ENCODE data around the gene ACACA.
A peak's percentile ranks its signal among the peaks of the same experiment; 100 is the strongest.
"Not testable (repeated sequence)": the region's sequence is repeated elsewhere in the genome, so short reads cannot be mapped to it uniquely, and the experiment has no call there.

ACACA gene

DNA sequence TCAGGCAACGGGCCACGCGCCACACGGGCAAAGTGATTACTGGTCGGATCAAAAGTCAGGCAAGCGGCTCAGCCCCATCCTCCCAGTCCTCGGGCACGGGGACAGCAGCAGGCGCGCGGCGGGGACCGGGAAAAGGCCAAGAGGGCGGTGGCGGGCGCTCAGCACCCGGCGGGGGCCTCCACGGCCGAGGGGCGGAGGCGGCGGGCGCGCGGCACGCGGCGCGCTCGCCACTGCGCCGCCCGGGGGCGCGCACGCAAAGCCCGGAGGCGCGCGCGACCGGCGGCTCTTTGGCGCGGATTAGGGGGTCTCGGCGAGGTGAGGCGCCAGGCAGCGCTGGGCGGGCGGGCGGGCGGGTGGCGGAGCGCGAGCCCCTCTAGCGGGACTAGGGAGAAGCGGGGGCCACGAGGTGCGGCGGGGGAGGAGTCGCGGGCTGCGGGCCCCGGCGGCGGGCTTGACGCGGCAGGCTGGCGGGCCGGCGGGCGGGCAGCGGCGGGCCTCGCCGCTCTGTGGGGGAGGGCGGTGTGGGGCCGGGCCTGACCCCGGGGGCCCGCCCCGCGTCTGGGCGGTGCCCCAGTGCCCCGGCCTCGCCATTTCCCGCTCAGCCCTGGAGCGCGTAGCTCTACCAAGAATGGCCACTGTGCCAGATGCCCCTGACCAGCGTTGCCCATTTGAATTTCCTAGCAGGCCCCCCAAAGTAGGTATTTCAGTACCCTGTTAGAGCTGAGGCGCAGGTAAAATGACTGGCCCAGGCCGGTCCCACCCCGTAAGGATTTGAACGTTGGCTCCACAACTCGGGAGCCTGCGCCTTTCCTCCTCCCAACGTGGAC lies at the start of gene ACACA, which contains the start of gene TADA2A:
ACACA (minus strand) TSS at position 202 of the 827 bp plus-strand sequence. CDS start 537 bp downstream, outside the sequence.
TADA2A (plus strand) TSS at position 252 of the 827 bp plus-strand sequence. CDS start 4,480 bp downstream, outside the sequence.
- DNase-seq (ENCODE audit: low read depth in 4 of 4, low spot score in 1 of 4), result peak; percentile 38 to 75 (median 66)

DNA sequence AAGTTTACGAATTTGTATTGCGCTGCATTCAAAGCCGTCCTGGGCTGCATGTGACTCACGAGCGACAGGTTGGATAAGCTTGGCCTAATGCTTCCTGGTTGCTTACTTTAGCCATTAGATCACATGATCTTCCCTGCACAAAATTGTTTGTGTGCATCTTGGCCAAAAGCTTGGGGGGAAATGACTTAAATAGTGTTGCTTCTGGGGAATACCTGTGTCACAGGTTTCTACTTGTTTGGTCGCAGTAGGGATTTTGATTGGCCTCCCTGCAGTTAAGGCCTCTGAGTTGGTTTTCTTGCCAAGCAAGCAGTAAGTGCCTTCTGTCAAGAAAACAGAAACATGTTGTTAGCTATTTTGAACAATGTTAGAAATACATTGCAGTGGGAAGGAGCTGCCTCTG lies 43.5 kb upstream of the ACACA start:
- DNase-seq (ENCODE audit: low read depth in 4 of 4, low spot score in 1 of 4), result no peak

DNA sequence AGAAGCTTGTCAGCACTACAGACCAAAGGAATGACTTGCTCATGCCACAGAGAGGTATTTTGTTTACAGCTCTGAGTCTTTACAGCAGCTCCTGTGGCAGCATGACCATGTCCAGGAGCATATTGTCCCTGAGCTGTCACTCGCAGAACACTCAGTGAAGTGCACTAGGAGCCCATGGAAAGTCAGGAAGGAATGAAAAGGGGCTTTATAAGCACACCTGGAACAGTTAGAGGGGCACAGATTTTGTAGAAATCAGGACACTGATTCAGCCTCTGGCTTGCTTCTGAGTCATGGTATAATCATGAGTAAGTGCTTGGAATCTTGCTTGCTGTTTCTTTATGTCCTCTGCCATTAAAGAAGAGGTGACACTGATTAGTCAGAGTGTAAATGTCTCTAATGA lies 41.0 kb upstream of the ACACA start:
- no peak for DNase-seq (ENCODE audit: low read depth in 4 of 4, low spot score in 1 of 4)

DNA sequence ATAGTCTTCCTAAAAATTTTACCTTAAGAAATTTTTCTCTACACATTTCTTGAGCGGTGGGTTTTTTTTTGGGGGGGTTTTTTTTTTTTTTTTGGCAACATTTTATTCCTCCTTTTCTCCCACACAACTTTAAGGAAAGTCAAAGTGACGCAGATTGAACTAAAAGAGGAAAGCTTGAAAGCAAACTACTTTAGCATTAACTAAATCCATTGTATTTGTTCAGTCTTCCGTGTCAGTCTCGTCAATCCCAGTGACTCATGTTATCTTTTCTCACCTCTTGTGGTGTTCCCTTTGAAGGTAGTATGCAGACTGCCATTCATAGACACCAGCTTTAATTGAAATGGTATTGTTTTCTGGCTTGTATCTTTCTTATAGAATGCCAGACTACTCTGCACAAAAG lies 39.4 kb upstream of the ACACA start:
- DNase-seq (ENCODE audit: low read depth in 4 of 4, low spot score in 1 of 4), result no peak

DNA sequence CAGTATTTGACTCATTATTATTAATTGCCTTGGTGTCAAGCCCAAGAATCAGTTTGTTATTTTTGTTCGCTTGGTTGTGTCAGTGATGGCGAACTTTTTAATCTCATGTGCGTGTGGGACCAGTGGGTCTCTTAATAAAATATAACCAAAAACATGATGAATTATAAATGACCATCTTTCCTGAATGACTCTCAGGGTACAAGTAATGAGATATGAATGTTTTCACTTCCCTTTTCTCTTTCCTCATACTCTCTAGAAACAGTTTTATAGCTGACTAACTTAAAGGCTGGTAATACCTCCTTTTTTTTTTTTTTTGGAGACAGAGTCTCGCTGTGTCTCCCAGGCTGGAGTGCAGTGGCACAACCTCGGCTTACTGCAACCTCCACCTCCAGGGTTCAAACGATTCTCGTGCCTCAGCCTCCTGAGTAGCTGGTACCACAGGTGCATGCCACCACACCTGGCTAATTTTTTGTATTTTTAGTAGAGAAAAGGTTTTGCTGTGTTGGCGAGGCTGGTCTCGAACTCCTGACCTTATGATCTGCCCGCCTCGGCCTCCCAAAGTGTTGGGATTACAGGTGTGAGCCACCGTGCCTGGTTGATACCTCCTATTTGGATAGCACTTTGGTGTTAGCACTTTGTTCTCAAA lies 34.9 kb upstream of the ACACA start:
- DNase-seq (ENCODE audit: low read depth in 4 of 4, low spot score in 1 of 4), result not testable (repeated sequence)

- DNase-seq (ENCODE audit: low read depth in 4 of 4, low spot score in 1 of 4), result no peak
Measured at GRCh38 chr17:37440424-37440823, 33.8 kb upstream of the ACACA start.

GRCh38 chr17:37438141-37438540 lies 31.5 kb upstream of the ACACA start:
- DNase-seq (ENCODE audit: low read depth in 4 of 4, low spot score in 1 of 4), result no peak

DNA sequence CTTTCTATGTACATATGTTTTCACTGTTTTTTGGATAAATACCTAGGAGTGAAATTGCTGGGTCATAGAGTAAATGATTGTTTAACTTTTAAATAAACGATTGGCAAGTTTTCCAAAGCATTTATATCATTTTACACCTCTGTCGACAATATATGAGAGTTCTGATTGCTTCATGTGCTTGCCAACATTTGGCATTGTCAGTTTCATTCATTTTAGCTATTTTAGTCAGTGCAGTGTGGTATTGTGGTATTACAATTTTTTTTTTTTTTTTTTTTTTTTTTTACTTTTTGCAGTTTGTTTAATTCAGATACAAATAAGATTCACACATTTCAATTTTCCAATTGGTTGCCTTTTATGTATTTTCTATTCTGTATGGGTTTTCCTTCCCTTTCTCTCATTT lies 26.0 kb upstream of the ACACA start:
- no peak for DNase-seq (ENCODE audit: low read depth in 4 of 4, low spot score in 1 of 4)

- DNase-seq (ENCODE audit: low read depth in 4 of 4, low spot score in 1 of 4), result no peak
Measured at GRCh38 chr17:37430051-37430627, 23.5 kb upstream of the ACACA start.

GRCh38 chr17:37429453-37429852 lies 22.8 kb upstream of the ACACA start:
- no peak for DNase-seq (ENCODE audit: low read depth in 4 of 4, low spot score in 1 of 4)

GRCh38 chr17:37429039-37429438 lies 22.4 kb upstream of the ACACA start:
- DNase-seq (ENCODE audit: low read depth in 4 of 4, low spot score in 1 of 4), result no peak

DNA sequence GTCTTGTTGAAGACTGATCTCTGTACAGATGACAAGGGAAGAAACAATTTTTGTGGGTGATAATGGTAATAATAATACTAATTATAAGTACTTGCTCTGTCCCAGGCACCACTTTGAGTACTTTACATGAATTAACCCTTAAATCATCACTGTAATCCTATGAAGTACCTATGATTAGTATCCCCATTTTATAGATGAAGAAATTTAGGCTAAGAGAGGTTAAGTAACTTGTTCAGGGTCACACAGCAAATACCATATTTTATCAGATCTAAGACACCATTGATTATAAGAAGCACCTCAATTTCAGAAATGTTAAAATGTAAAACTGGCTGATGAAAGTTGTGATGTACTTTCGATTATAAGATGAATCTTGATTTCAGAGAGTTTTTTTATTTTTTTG lies 18.6 kb upstream of the ACACA start:
- no peak for DNase-seq (ENCODE audit: low read depth in 4 of 4, low spot score in 1 of 4)

- no peak for DNase-seq (ENCODE audit: low read depth in 4 of 4, low spot score in 1 of 4)
Measured at GRCh38 chr17:37422971-37423625, 16.5 kb upstream of the ACACA start.

GRCh38 chr17:37417852-37418251 lies 11.2 kb upstream of the ACACA start:
- DNase-seq (ENCODE audit: low read depth in 4 of 4, low spot score in 1 of 4), result no peak

DNA sequence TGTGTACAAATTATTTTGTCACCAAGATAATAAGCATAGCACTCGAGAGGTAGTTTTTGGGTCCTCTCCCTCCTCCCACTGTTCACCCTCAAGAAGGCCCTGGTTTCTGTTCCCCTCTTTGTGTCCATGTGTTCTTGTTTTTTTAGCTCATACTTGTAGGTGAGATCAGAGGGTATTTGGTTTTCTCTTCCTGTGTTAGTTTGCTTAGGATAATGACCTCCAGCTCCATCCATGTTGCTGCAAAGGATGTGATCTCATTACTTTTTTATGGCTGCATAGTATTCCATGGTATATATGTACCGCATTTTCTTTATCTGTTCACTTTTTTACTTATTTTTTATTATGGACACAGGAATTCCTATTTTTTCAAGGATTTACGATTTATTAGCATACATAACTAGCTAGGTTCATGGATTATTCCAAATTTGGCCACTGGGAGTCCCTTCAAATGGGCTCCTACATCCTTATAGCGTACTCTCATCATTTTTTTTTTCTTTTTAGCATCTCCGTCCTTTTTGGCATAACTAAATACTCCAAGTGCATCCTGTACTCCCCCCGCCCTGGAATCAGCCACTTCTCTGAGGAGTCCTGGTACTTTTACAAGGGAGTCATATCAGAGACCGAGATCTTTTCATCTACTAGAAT lies 7.4 kb upstream of the ACACA start:
- DNase-seq (ENCODE audit: low read depth in 4 of 4, low spot score in 1 of 4), result no peak

DNA sequence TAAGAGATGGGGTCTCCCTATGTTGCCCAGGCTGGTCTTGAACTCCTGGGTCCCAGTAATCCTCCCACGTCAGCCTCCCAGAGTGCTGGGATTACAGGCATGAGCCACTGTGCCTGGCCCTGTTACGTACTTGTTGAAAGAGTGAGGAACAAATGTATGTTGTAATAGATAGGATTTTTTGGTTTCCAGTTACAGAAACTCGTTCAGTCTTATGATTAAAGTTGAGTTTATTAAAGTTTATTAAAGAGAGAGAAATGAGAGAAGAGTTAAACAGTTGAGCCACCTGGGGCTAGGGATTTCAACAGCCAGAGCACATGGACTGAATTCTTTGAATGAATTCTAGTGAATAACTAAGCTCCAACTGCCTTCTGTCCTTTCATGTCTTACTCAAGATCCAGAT lies 3.7 kb upstream of the ACACA start:
- DNase-seq (ENCODE audit: low read depth in 4 of 4, low spot score in 1 of 4), result no peak

- not testable (repeated sequence) for DNase-seq (ENCODE audit: low read depth in 4 of 4, low spot score in 1 of 4)
Measured at GRCh38 chr17:37408145-37408479, 1.5 kb upstream of the ACACA start.

DNA sequence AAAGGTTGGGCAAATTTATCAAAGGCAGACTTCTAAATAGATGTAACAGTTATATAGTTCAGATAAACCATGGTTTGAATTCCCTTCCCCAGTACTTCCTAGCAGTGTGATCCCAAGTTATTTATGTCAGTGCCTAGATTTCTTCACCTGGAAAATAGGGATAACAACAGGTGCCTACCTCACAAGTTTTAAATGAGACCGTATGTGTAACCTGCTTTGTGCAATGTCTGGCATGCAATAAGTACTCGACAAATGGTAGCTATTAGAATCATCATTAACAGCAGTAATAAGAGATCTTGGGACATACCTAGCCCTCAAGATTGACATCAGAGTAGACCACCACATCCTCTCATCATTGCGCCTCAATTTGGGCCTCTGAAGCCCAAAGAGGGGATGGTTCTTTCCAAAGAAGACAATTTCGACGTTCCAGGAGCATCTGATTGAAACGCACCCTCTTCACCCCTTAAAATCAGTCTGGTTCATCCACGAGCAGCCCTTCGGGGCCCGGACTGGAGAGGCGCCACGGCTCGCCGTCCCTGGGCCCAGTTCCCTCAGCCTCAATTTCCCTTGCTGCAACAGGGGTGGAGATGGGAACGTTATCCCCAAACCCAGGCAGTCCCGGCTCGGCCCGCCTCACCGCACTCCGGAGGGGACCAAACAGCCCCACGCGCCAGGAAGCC lies 541 bp downstream of the ACACA start:
- no peak for DNase-seq (ENCODE audit: low read depth in 4 of 4, low spot score in 1 of 4)

GRCh38 chr17:37405522-37405921 lies 1.1 kb downstream of the ACACA start:
- not testable (repeated sequence) for DNase-seq (ENCODE audit: low read depth in 4 of 4, low spot score in 1 of 4)

DNA sequence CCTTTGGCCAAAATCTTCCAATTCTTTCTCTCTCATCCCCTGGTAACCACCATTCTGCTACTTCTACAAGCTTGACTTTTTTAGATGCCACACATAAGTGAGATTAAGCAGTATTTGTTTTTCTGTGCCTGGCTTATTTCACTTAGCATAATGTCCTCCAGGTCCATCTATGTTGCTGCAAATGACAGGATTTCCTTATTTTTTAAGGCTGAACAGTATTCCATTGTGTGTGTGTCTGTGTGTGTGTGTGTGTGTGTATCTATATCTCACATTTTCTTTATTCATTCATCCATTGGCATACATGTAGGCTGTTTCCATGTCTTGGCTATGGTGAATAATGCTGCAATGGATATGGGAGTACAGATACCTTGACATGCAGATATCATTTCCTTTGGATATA lies 6.1 kb downstream of the ACACA start:
- DNase-seq (ENCODE audit: low read depth in 4 of 4, low spot score in 1 of 4), result no peak

All from stimulated activated CD4-positive, alpha-beta T cell treated with anti-CD3 and anti-CD28 coated beads, Interleukin-1b, Interleukin-23, amount 100 ng/mL, for 24 hours (primary cell).